ENCODE results near the gene THAP6.
A peak's percentile ranks its signal among the peaks of the same experiment; 100 is the strongest.
"Not testable (repeated sequence)": the region's sequence is repeated elsewhere in the genome, so short reads cannot be mapped to it uniquely, and the experiment has no call there.

Gene THAP6

GRCh38 chr4:75525086-75525485, 10.8 kb downstream of the THAP6 start:
- no peak overlapping the region for H3K4me3 ChIP-seq (ENCODE audit: control insufficient read depth, low read depth, low read length)
- DNase-seq (ENCODE audit: low read depth), result no peak
- no peak for TF ChIP-seq CTCF (conservative IDR thresholded peaks at IDR 0.05; ENCODE audit: control insufficient read depth, insufficient read depth, low read depth, low read length)

GRCh38 chr4:75525910-75526309, 11.6 kb downstream of the THAP6 start:
- H3K4me3 ChIP-seq (ENCODE audit: control insufficient read depth, low read depth, low read length), result no peak overlapping the region
- TF ChIP-seq CTCF (conservative IDR thresholded peaks at IDR 0.05; ENCODE audit: control insufficient read depth, insufficient read depth, low read depth, low read length), result no peak
- no peak for DNase-seq (ENCODE audit: low read depth)

- no peak for TF ChIP-seq CTCF (conservative IDR thresholded peaks at IDR 0.05; ENCODE audit: control insufficient read depth, insufficient read depth, low read depth, low read length)
- no peak overlapping the region for H3K4me3 ChIP-seq (ENCODE audit: control insufficient read depth, low read depth, low read length)
- DNase-seq (ENCODE audit: low read depth), result no peak
Measured at GRCh38 chr4:75527482-75527881, 13.2 kb downstream of the THAP6 start.

- DNase-seq (ENCODE audit: low read depth), result no peak
- no peak for TF ChIP-seq CTCF (conservative IDR thresholded peaks at IDR 0.05; ENCODE audit: control insufficient read depth, insufficient read depth, low read depth, low read length)
- no peak overlapping the region for H3K4me3 ChIP-seq (ENCODE audit: control insufficient read depth, low read depth, low read length)
Measured at GRCh38 chr4:75530556-75531322, 16.5 kb downstream of the THAP6 start.

GRCh38 chr4:75531536-75532143, 17.4 kb downstream of the THAP6 start:
- not testable (repeated sequence) for H3K4me3 ChIP-seq (ENCODE audit: control insufficient read depth, low read depth, low read length); DNase-seq (ENCODE audit: low read depth)

GRCh38 chr4:75533339-75533887, 19.1 kb downstream of the THAP6 start:
- DNase-seq (ENCODE audit: low read depth); H3K4me3 ChIP-seq (ENCODE audit: control insufficient read depth, low read depth, low read length): not testable (repeated sequence)

- H3K4me3 ChIP-seq (ENCODE audit: control insufficient read depth, low read depth, low read length); DNase-seq (ENCODE audit: low read depth): not testable (repeated sequence)
Measured at GRCh38 chr4:75533926-75534325, 19.7 kb downstream of the THAP6 start.

- not testable (repeated sequence) for DNase-seq (ENCODE audit: low read depth); H3K4me3 ChIP-seq (ENCODE audit: control insufficient read depth, low read depth, low read length)
Measured at GRCh38 chr4:75537308-75537707, 23.0 kb downstream of the THAP6 start.

GRCh38 chr4:75542824-75543223, 28.6 kb downstream of the THAP6 start:
- TF ChIP-seq CTCF (conservative IDR thresholded peaks at IDR 0.05; ENCODE audit: control insufficient read depth, insufficient read depth, low read depth, low read length), result no peak
- peak; percentile 88 for DNase-seq (ENCODE audit: low read depth)
- H3K4me3 ChIP-seq (ENCODE audit: control insufficient read depth, low read depth, low read length), result no peak overlapping the region

GRCh38 chr4:75544220-75544619, 29.9 kb downstream of the THAP6 start:
- not testable (repeated sequence) for H3K4me3 ChIP-seq (ENCODE audit: control insufficient read depth, low read depth, low read length)
- DNase-seq (ENCODE audit: low read depth), result peak; percentile 35

Data from fibroblast of mammary gland (primary cell).